ENCODE results near the gene MCCC1. TPM values are rescaled to one million over a fixed set of nuclear protein-coding genes. Genes with fewer than 3 reads are reported as not detected.
A peak's percentile ranks its signal among the peaks of the same experiment; 100 is the strongest.
"Not testable (repeated sequence)": the region's sequence is repeated elsewhere in the genome, so short reads cannot be mapped to it uniquely, and the experiment has no call there.

MCCC1 gene
- total RNA-seq, 1 experiment from 2014 or later: 4.6 TPM

GRCh38 chr3:183106635-183107034, 7.3 kb upstream of the MCCC1 start:
- no peak for DNase-seq (ENCODE audit: extremely low read depth, low read depth)

DNA sequence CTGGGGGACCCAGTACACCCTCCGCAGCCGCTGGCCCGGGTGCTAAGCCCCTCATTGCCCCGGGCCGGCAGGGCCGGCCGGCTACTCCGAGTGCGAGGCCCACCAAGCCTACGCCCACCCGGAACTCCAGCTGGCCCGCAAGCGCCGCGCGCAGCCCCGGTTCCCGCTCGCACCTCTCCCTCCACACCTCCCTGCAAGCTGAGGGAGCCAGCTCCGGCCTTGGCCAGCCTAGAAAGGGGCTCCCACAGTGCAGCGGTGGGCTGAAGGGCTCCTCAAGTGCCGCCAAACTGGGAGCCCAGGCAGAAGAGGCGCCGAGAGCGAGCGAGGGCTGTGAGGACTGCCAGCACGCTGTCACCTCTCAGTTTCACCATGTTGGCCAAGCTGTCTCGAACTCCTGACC, 4.7 kb upstream of the MCCC1 start:
- not testable (repeated sequence) for DNase-seq (ENCODE audit: extremely low read depth, low read depth)

DNA sequence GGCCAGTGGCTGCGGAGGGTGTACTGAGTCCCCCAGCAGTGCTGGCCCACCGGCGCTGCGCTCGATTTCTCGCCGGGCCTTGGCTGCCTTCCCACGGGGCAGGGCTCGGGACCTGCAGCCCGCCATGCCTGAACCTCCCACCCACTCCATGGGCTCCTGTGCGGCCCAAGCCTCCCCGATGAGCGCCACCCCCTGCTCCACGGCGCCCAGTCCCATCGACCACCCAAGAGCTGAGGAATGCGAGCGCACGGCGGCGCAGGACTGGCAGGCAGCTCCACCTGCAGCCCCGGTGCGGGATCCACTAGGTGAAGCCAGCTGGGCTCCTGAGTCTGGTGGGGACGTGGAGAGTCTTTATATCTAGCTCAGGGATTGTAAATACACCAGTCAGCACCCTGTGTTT, 1.7 kb upstream of the MCCC1 start:
- not testable (repeated sequence) for DNase-seq (ENCODE audit: extremely low read depth, low read depth)

DNA sequence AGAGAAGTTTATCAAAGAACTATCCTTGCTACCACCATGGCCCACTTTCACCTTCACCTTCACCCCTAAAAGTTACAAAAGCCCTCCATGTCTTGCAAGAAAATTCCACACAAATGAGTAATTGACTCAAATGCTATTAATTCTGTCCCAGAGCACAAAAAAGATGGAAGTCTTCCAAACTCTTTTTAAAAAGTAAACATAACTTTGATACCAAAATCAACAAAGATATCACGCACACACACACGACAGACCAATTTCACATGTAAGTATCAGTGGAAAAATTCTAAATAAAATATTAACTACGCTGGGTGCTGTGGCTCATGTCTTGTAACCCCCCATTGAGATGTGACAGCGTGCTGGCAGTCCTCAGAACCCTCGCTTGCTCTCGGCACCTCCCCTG, 1.1 kb upstream of the MCCC1 start:
- DNase-seq (ENCODE audit: extremely low read depth, low read depth): no peak

GRCh38 chr3:183099838-183100204, 525 bp upstream of the MCCC1 start:
- DNase-seq (ENCODE audit: extremely low read depth, low read depth): no peak

- no peak for DNase-seq (ENCODE audit: extremely low read depth, low read depth)
Measured at GRCh38 chr3:183098536-183099025, 715 bp downstream of the MCCC1 start.

DNA sequence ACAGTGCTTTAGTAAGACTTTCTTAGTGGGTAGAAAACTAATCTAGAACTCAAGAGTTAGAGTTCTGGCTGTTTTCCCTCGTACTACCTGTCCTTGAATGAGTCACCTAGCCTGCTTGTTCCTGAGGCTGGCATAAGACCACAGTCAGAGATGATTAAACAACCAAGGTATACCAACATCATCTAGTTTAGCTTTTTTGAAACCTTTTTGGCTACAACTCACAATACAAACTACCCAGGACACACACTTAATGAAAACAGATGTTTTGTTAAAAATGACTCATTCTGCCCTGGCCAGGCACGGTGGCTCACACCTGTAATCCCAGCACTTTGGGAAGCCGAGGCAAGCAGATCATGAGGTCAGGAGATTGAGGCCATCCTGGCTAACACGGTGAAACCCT, 4.6 kb downstream of the MCCC1 start:
- no peak for DNase-seq (ENCODE audit: extremely low read depth, low read depth)

DNA sequence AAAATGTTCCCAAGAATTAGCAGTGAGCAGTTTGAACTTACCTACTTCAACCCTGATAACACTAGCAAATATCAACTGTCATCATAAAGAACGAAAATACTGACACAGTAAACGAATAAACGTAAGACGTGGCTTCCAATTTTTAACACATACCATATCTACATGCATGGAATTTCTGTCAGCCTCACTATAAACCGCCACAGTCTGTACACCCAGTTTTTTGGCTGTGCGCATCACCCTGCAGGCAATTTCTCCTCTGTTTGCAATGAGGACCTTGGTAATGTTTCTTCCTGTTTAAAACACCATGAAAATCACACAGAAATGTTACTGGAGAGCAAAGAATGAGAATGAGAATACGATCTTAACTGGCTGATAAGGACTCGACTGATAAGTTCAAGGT, 7.0 kb downstream of the MCCC1 start:
- no peak for DNase-seq (ENCODE audit: extremely low read depth, low read depth)

- DNase-seq (ENCODE audit: extremely low read depth, low read depth): no peak
Measured at GRCh38 chr3:183087184-183087583, 12.1 kb downstream of the MCCC1 start.

- peak; percentile 4 for DNase-seq (ENCODE audit: extremely low read depth, low read depth)
Measured at GRCh38 chr3:183085634-183086390, 13.5 kb downstream of the MCCC1 start.

GRCh38 chr3:183082355-183082915, 16.9 kb downstream of the MCCC1 start:
- DNase-seq (ENCODE audit: extremely low read depth, low read depth): no peak

DNA sequence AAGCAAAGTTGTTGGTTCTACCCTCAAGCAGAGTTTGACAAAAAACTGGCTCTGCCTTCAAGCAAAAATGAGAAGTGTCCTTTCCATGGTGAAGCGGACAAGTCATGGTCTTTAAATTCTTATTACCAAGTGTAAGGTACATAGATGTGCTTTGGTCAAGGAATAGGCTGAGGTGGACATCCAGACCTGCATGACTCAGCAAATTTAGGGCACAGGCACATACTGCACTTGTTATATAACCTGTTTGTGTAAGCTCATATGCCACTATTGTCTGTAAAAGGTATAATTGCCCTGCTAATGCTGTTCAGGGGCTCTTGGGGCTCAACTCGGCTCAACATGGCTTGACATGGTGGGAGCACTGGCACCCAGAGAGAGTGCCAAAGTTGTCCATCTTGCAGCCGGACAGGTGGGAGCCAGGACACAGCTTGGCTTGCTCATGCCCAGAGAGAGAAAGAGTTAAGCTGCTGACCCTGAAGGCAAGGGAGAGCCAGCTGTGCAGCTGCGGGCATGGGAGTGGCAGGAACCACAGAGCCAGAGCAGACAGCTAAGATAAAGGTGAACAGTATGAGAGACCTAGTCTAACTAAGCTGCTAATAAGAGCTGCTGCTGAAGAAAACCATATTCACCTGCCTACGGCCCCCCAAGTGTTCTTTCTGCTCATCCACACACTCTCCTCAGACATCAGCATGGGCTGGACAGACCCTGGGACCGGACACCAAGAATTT, 17.7 kb downstream of the MCCC1 start:
- no peak for DNase-seq (ENCODE audit: extremely low read depth, low read depth)

- DNase-seq (ENCODE audit: extremely low read depth, low read depth): no peak
Measured at GRCh38 chr3:183080628-183081027, 18.7 kb downstream of the MCCC1 start.

- no peak for DNase-seq (ENCODE audit: extremely low read depth, low read depth)
Measured at GRCh38 chr3:183074881-183075280, 24.4 kb downstream of the MCCC1 start.

- DNase-seq (ENCODE audit: extremely low read depth, low read depth): no peak
Measured at GRCh38 chr3:183074261-183074660, 25.0 kb downstream of the MCCC1 start.

DNA sequence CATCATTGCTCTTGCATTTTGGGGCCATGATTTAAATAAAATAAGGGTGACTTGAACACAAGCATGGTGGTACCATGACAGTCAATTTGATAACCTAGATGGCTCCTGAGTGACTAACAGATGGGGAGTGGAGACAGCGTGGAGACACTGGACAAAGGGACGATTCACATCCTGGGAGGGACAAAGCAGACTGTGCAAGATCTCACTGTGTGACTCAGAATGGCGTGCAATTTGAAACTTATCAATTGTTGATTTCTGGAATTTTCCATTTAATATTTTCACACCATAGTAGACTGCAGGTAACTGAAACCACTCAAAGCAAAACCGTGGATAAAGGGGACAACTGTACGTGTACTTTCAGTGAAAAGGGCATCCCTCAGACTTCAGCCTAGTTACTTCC, 25.5 kb downstream of the MCCC1 start:
- DNase-seq (ENCODE audit: extremely low read depth, low read depth): no peak

- DNase-seq (ENCODE audit: extremely low read depth, low read depth): no peak
Measured at GRCh38 chr3:183070892-183071291, 28.4 kb downstream of the MCCC1 start.

DNA sequence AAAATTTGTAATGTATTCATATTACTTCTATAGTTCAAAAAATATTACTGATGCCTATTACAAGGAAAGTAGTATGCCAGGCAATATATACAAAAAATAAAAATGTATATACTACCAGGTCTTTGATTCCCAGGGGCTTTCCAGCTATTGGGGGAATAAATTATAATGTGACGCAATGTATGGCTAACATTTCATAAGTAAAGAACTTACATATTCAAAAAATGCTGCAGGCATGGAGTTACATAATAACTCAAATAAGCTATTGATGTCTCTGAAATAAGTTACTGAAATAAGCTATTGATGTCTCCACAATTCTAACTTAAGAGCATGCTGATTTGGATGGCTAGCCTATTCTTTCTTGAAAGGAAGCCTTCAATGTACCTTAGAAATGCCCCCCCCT, 30.2 kb downstream of the MCCC1 start:
- no peak for DNase-seq (ENCODE audit: extremely low read depth, low read depth)

DNA sequence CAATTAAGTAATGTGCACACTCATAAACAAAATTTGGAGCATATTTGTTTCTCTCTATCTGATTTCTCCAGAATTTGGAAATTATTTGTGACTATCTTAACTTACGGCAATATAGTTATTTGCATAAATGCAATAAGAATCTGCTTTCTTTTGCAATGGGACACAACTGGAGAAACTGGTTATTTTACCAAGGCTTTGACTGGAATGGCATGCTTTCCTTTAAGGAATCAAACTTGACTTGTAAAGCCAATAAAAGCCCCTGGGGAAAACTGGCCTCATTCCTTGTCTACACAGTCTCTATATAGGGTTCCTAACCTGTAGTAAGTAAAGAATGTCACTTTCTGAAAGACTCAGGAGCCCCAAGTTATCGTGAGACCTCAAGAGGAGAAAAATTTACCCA, 32.4 kb downstream of the MCCC1 start:
- DNase-seq (ENCODE audit: extremely low read depth, low read depth): not testable (repeated sequence)

DNA sequence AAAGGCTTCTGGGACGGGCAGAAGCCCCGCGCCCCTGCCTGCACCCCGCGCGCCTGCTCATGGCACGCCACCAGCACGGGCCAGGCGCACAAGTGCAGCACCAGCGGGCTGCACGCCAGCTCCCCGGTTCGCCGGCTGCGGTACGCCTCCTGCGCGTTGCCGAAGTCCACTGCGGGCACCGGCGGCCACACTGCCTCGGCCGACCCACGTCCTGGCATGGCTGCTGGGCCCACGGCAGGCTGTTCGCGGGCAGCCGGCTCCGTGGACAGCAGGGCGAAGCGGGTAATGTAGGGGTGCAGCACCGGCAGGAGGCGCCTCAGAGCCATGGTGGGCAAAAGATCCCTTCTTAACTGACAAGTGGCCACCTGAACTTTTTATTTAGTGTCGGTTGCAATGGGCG, 34.8 kb downstream of the MCCC1 start:
- no peak for DNase-seq (ENCODE audit: extremely low read depth, low read depth)

DNA sequence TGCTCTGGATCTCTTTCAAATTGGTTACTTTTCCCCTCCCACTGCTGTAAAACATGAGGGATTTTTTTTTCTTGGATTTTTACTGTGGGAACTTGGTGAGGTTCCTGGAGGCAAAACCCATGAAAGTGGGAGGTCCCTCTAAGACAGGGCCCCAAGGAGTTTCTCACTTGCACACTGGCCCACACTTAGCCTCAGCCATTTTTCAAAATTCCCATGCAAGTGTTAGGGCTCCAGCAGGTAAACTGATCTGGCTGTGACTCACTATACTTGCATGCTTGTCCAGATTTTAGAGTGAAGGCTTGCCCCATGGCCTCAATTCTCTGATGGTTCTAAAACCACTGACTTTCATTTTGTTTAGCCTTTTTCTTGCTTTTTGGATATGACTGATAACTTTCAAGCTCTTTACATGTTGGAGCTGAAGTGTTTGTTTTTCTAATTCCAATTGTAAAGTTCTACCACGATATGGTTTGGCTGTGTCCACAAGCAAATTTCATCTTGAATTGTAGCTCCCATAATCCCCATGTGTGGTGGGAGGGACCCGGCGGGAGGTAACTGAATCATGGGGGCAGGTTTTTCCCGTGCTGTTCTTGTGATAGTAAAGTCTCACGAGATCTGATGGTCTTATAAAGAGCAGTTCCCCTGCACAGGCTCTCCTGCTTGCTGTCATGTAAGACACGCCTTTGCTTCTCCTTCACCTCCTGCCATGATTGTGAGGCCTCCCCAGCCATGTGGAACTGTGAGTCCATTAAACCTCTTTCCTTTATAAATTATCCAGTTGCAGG, 37.7 kb downstream of the MCCC1 start:
- no peak for DNase-seq (ENCODE audit: extremely low read depth, low read depth)

Measured in NCI-H460 (cell line).